RWPE2 (cell line): ENCODE results near the gene SAV1.

Experiments
- ATAC-seq: fragments of 200-7000 bp; cut with Tn5 transposase; 3 replicates; pipeline ENCODE4 v1.9.1; 2021; ENCODE audit warnings: low read depth
- DNase-seq: peaks from one replicate; pipeline ENCODE4 v3.0.0-alpha.2; 2020; ENCODE audit warnings: low spot score
- H3K27ac ChIP-seq: fragments of 450-650 bp; 2 replicates; pipeline ENCODE4 v1.5.1; 2017; ENCODE audit warnings: mild to moderate bottlenecking; ENCODE audit not compliant: poor library complexity, severe bottlenecking
- H3K27me3 ChIP-seq: fragments of 250-450 bp; sonication (Bioruptor Pico); 2 replicates; pipeline ENCODE4 v1.5.1; 2021; ENCODE audit warnings: mild to moderate bottlenecking, moderate library complexity; ENCODE audit not compliant: insufficient read depth, poor library complexity, severe bottlenecking
- H3K36me3 ChIP-seq: fragments of 250-450 bp; sonication (Bioruptor Pico); 2 replicates; pipeline ENCODE4 v1.5.1; 2020; ENCODE audit warnings: low read depth, mild to moderate bottlenecking, moderate library complexity
- H3K4me1 ChIP-seq: fragments of 250-450 bp; sonication (Bioruptor Pico); 2 replicates; pipeline ENCODE4 v1.5.1; 2021; ENCODE audit warnings: mild to moderate bottlenecking, moderate library complexity; ENCODE audit not compliant: insufficient read depth, poor library complexity, severe bottlenecking
- H3K4me3 ChIP-seq: fragments of 250-450 bp; sonication (Bioruptor Pico); 2 replicates; pipeline ENCODE4 v1.5.1; 2021; ENCODE audit warnings: mild to moderate bottlenecking, moderate library complexity; ENCODE audit not compliant: severe bottlenecking
- H3K9me3 ChIP-seq: fragments of 250-450 bp; sonication (Bioruptor Pico); 2 replicates; pipeline ENCODE4 v1.5.1; 2021; ENCODE audit warnings: mild to moderate bottlenecking, moderate library complexity; ENCODE audit not compliant: severe bottlenecking
- TF ChIP-seq, protein P1 (sequence below): fragments of 450-650 bp; IDR thresholded peaks from one replicate; pipeline ENCODE4 v1.5.1; 2017; ENCODE audit warnings: mild to moderate bottlenecking, moderate library complexity; ENCODE audit not compliant: poor library complexity, severe bottlenecking

SAV1 gene

GRCh38 chr14:50612806-50613205 lies 55.3 kb downstream of the SAV1 start:
- TF ChIP-seq, protein P1, sequence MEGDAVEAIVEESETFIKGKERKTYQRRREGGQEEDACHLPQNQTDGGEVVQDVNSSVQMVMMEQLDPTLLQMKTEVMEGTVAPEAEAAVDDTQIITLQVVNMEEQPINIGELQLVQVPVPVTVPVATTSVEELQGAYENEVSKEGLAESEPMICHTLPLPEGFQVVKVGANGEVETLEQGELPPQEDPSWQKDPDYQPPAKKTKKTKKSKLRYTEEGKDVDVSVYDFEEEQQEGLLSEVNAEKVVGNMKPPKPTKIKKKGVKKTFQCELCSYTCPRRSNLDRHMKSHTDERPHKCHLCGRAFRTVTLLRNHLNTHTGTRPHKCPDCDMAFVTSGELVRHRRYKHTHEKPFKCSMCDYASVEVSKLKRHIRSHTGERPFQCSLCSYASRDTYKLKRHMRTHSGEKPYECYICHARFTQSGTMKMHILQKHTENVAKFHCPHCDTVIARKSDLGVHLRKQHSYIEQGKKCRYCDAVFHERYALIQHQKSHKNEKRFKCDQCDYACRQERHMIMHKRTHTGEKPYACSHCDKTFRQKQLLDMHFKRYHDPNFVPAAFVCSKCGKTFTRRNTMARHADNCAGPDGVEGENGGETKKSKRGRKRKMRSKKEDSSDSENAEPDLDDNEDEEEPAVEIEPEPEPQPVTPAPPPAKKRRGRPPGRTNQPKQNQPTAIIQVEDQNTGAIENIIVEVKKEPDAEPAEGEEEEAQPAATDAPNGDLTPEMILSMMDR, result no peak

GRCh38 chr14:50610465-50610864 lies 57.6 kb downstream of the SAV1 start:
- H3K4me1 ChIP-seq, result no peaks in the 10 kb centered on the region
- H3K36me3 ChIP-seq, result no peaks in the 10 kb centered on the region
- H3K27ac ChIP-seq, result no peak overlapping the region
- no peak overlapping the region for H3K4me3 ChIP-seq
- TF ChIP-seq, protein P1, result no peak
- H3K9me3 ChIP-seq, result no peaks in the 10 kb centered on the region
- no peak for ATAC-seq
- DNase-seq, result no peak
- H3K27me3 ChIP-seq, result no peaks in the 10 kb centered on the region

More at GRCh38 chr14:50612806-50613205, 55.3 kb downstream of the SAV1 start:
- ATAC-seq (no peak), DNase-seq (no peak)
- no peaks in the 10 kb centered on the region for H3K4me1 ChIP-seq
- no peak overlapping the region for H3K27ac ChIP-seq
- H3K4me3 ChIP-seq, result no peak overlapping the region
- H3K9me3 ChIP-seq, result no peaks in the 10 kb centered on the region
- H3K36me3 ChIP-seq, result no peaks in the 10 kb centered on the region
- H3K27me3 ChIP-seq, result no peaks in the 10 kb centered on the region

- TF ChIP-seq, protein P1, result no peak
- no peaks in the 10 kb centered on the region for H3K9me3 ChIP-seq
- no peaks in the 10 kb centered on the region for H3K36me3 ChIP-seq
- no peaks in the 10 kb centered on the region for H3K27me3 ChIP-seq
- no peak overlapping the region for H3K4me3 ChIP-seq
- no peak for ATAC-seq
- H3K27ac ChIP-seq, result no peak overlapping the region
- peaks cover 1% of the 10 kb centered on the region for H3K4me1 ChIP-seq
- DNase-seq, result no peak
Observed at GRCh38 chr14:50608302-50608851, 59.7 kb downstream of the SAV1 start.

GRCh38 chr14:50607761-50608160 lies 60.3 kb downstream of the SAV1 start:
- TF ChIP-seq, protein P1, result no peak
- Histone ChIP-seq H3K4me1 (peaks cover 5% of the 10 kb centered on the region), H3K9me3 (no peaks in the 10 kb centered on the region), H3K27ac (no peak overlapping the region), H3K27me3 (no peaks in the 10 kb centered on the region), H3K4me3 (no peak overlapping the region), H3K36me3 (no peaks in the 10 kb centered on the region)
- DNase-seq (no peak), ATAC-seq (no peak)

- DNase-seq, result no peak
Observed at GRCh38 chr14:50607181-50607580, 60.9 kb downstream of the SAV1 start.

More at GRCh38 chr14:50607181-50607580, 60.9 kb downstream of the SAV1 start:
- Histone ChIP-seq H3K4me1 (peaks cover 7% of the 10 kb centered on the region), H3K27ac (no peak overlapping the region), H3K9me3 (no peaks in the 10 kb centered on the region), H3K4me3 (no peak overlapping the region), H3K27me3 (no peaks in the 10 kb centered on the region), H3K36me3 (no peaks in the 10 kb centered on the region)
- TF ChIP-seq, protein P1, result no peak
- ATAC-seq, result no peak
